ENCODE measurements around the gene GSC2.

Gene GSC2

DNA sequence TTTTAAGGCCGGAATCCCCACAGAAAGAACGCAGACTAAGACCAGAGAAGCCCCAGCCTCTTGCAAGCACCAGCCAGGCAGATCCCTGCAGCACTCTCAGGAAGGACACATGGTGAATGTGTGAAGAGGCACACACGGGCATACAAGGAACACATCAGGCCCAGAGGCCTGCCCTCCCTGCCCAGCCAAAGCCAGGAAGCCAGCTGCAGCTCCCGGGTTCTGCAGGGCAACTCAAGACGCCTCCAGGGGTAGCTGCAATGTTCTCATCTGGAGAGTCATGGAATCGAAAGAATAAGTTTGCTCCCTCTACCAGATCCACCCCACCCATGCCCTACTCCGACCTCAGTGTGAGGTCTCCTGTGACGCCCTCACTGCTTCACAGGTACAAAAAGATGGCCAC, 30.1 kb downstream of the GSC2 start:
- no peak for DNase-seq (ENCODE audit: low spot score)

DNA sequence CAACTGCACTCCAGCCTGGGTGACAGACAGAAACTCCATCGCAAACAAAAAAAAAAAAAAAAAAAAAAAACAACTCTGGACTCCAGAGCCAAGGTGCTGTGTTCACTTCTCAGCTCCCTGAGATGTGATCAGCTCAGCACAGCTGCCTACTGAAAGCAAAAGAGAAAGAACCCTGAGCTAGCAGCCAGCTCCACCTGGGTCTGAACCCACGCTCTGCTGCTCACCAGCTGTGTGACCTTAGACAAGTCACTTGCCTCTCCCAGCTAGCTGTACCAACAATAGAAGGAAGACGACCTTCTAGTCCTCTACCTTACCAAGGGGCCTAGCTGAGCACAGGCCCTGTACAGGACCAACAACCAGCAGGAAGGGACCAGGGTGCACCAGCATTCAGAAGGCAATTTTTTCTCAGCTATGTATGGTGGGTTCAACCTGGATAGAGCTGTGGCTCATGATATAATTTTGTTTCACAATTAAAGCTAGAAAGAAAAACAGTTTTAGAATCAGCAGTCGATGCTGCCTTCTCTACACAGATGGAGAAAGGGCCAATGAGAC, 31.7 kb downstream of the GSC2 start:
- DNase-seq (ENCODE audit: low spot score) = no peak

DNA sequence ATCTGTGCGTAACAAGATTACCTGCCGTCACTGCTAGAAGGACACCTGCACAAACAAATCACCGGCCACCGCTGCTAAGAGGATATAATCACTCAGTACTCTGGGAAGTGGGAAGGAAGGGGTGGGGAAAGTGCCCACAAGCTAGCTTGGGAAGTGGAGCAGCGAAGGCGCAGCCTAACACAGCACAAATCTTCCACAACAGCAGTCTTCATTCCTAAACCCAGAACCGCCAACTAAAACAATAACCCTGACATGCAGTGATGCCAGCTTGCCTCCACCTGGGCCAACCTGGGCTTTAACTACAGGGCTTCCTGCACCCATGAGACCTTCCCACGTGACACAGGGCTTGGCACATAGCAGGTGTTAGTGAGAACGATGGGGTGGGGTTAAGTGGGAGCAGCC, 33.0 kb downstream of the GSC2 start:
- no peak for DNase-seq (ENCODE audit: low spot score)

DNA sequence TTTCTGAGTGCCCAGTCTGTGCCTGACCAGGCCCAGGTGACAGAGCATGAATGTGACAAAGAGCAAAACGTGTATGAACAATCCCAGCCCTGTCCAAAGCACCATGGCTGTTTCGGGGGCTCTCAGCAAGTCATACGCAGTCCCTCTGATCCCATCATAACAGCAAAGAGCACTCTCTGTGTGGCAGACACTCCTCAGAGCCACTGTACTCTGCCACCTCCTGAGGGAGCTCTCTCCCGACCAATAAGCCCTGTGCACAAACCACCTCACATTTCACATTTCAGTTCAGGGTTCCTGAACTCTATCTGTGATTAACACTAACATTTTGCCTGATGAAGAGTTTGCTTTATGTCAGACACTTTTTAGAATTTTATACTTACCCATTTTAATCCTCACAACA, 34.5 kb downstream of the GSC2 start:
- DNase-seq (ENCODE audit: low spot score) = no peak

- no peak for DNase-seq (ENCODE audit: low spot score)
These were observed 35.0 kb downstream of the GSC2 start for GRCh38 chr22:19114984-19115552.

GRCh38 chr22:19113429-19113828, 36.7 kb downstream of the GSC2 start:
- DNase-seq (ENCODE audit: low spot score) = no peak

GRCh38 chr22:19111584-19111983, 38.5 kb downstream of the GSC2 start:
- no peak for DNase-seq (ENCODE audit: low spot score)

- DNase-seq (ENCODE audit: low spot score) = no peak
These were observed 39.0 kb downstream of the GSC2 start for GRCh38 chr22:19111140-19111539.

- no peak for DNase-seq (ENCODE audit: low spot score)
These were observed 39.4 kb downstream of the GSC2 start for GRCh38 chr22:19110646-19111045.

DNA sequence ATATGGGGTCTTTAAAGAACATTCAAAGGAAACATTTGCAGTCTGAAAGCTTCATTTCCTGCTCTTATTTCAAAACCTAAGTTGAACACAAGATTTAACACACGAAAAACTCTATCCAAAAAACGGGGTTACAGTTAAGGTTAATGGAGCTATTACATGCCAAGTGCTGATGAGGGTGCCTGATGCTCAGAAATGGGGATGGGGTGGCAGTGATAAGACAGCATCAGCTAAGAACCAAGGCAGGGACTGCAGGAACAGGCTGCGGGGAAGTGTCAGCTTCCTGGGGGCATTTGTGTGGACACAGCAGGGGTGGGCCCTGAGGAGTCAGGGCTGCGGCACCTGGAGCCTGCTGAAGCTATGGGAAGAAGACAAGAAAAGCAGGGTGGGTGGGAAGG, 40.0 kb downstream of the GSC2 start:
- no peak for DNase-seq (ENCODE audit: low spot score)

DNA sequence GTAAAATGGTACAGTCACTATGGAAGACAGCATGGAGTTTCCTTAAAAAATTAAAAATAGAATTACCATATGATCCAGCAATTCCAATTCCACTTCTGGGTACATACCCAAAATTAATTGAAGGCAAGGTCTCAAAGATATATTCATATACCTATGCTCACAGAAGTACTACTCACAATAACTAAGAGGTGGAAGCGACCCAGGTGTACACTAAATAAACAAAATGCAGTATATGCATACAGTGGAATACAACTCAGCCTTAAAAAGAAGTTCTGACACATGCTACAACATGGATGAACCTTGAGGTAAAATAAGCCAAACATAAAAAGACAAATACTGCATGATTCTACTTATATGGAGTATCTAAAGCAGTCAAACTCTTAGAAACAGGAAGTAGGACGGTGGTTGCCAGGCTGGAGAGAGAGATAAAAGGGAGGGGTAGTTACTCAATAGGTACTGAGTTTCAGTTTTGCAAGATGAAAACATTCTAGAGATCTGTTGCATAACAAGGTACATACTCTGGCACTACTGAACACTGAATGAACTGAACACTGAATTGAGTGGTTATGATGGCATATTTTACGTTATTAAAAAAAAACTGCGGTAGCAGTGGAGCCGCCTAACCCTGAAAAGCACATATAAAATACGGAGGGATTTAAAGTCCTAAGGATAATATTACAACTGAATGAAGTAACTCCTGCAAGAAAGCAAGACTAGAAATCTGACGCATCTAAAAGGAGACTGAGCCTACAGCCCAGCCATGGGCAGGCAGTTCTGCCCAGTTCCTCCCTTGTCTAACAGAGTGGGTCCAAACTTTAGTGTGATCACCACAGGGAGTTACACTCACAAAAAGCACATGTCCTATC, 40.7 kb downstream of the GSC2 start:
- peak; percentile 50 for DNase-seq (ENCODE audit: low spot score)

DNA sequence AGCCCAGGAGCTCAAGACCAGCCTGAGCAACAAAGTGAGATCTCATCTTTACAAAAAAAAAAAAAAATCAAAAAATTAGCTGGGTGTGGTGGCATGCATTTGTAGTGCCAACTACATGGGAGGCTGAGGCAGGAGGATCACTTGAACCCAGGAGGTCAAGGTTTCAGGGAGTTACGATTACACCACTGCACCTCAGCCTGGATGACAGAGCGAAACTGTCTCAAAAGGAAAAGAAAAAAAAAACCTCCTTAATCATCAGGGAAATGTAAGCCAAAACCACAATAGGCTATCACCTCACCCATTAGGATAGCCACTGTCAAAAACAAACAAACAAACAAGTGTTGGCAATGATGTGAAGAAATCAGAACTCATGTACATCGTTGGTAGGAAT, 41.3 kb downstream of the GSC2 start:
- no peak for DNase-seq (ENCODE audit: low spot score)

GRCh38 chr22:19107730-19108074, 42.4 kb downstream of the GSC2 start:
- no peak for DNase-seq (ENCODE audit: low spot score)

GRCh38 chr22:19106886-19107729, 43.0 kb downstream of the GSC2 start:
- DNase-seq (ENCODE audit: low spot score) = no peak

- peak; percentile 6 for DNase-seq (ENCODE audit: low spot score)
These were observed 44.0 kb downstream of the GSC2 start for GRCh38 chr22:19105867-19106802.

DNA sequence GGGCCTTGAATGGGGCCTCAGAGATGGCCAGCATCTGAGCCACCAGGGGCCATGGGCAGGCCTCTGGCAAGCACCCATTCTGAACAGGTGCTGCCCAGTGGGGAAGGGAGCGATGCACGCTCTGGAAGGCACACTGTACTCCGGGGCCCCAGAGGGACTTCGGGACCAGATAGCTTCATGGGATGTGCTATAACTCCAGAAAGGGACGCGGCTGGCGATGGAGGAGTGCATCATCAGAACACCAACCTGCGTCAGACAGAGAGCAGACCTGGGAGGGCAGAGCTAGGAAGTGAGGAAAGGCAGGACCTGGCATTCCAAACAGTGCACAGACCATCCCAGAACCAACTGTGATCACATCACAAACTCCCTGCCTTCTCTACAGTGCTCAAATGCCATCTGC, 44.6 kb downstream of the GSC2 start:
- DNase-seq (ENCODE audit: low spot score) = no peak

DNA sequence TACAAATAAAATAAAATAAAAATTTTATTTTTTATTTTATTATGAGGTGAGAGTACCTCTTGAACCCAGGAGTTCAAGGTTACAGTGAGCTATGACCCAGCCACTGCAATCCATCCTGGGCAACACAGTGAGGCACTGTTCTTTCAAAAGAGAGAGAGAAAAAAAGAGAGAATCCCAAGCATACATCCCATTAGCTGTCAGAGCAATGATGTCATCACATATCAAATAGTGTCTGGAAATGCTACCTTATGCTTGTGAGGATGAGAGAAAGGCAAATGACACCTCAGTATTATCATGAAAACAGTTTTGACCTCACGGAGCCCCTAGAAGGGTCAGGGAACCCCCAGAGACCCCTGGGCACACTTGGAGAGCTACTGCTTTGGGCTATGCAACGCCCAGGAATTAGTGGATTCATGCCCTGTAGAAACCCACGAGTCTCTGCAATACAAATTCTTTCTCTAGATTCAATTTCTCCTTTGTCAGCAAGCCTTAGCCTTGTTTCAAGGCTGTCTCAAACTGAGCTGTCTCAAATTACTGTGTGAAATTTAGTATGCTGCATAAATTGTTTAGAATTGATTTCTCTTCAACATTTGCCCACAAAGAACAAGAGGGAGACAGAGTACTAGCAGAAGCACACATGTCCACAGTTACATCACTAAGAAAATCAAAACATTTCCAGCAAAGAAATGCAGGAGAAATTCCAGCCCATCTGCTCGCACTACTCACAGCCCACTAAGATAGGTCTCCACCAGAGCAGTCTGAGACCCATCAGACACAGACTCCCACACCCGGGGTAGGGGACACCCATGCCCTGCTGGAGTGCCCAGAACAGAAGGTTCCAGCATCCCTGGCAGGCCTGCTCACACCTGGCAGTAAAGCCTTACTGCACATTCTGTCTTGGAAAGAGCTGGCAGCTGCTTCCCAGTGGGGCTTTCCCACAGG, 45.9 kb downstream of the GSC2 start:
- peak; percentile 24 for DNase-seq (ENCODE audit: low spot score)

DNA sequence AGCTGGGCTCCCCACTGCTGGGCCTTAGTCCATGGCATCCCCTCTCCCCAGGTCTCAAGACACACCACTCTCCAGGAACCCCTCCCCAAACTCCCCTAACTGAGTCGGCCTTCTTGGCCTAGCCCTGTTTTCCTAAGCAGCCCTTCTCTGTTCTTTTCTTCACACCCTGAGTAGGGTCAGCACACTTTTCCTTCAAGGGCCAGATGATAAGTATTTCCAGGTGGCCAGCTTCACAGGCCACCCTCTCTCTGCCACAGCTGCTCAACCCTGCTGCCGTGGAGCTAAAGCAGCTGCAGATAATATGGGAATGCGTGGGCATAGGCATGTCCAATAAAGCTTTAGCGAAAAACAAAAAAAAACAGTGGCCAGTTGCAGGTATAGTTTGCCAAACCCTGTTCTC, 51.9 kb downstream of the GSC2 start:
- no peak for DNase-seq (ENCODE audit: low spot score)

DNA sequence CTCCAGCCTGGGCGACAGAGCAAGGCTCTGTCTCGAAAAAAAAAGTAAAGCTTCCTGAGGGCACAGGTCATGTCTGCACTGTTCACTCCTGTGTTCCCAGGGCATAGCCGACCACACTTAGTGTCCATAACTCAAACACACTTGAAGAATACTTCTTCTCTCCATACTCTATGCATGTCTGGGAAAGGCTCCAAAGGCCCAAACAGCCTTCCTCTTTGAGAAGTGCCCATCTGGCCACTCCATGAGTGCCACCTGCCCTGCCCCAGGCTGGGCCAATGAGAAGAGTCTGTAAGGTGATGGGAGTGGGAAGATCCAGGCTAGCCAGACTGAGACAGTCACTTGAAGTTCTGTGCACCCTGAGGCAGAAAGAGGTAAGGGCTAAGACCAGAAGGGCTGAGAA, 52.6 kb downstream of the GSC2 start:
- DNase-seq (ENCODE audit: low spot score) = no peak

Measured in kidney tubule cell (primary cell).